ENCODE results near the gene SGSM2. TPM values are rescaled to one million over a fixed set of nuclear protein-coding genes. Genes with fewer than 3 reads are reported as not detected.

Gene SGSM2
- total RNA-seq, 1 donor: 37.3 TPM

- no peak for DNase-seq (ENCODE audit: insufficient read length, low spot score, missing footprints)
- Histone ChIP-seq H3K79me2 (ENCODE audit: insufficient read depth, low read length) (no peaks in the 10 kb centered on the region), H3K27ac (ENCODE audit: low read depth, low read length) (no peak overlapping the region), H3K4me1 (ENCODE audit: insufficient read depth, low read length) (no peaks in the 10 kb centered on the region), H3K9me3 (ENCODE audit: low read depth, low read length) (no peaks in the 10 kb centered on the region), H3K4me2 (ENCODE audit: insufficient read depth, low read length) (no peak overlapping the region), H3K27me3 (ENCODE audit: insufficient read depth, low read length) (no peaks in the 10 kb centered on the region), H3K4me3 (ENCODE audit: insufficient read depth, low read length) (no peak overlapping the region), H3K36me3 (ENCODE audit: insufficient read depth, low read length) (peaks cover 25% of the 10 kb centered on the region), H4K20me1 (ENCODE audit: insufficient read depth, low read length) (no peaks in the 10 kb centered on the region), H2AFZ (ENCODE audit: low read length) (no peak overlapping the region)
- TF ChIP-seq CTCF (IDR thresholded peaks at IDR 0.05; ENCODE audit: extremely low read depth, low read depth, low read length): no peak
Observed at GRCh38 chr17:2319051-2319450, 18.2 kb upstream of the SGSM2 start.

DNA sequence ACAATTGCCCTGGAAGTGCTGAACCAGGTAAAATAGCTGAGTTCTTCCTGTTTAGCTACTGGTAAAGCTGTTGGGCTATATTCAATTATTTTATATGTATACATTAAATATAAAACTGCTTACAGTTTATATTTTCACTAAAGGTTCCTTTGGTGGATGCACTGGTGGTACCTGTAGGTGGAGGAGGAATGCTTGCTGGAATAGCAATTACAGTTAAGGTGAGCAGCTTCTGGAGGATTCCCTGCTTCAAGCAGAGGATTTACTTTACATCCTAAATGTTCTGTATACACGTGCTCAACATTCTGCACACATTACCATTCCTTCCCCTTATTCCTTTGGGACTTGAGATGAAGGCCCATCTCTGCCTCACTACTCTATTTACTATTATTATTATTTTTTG is 15.9 kb upstream of the SGSM2 start:
- Histone ChIP-seq H4K20me1 (ENCODE audit: insufficient read depth, low read length) (no peaks in the 10 kb centered on the region), H3K27me3 (ENCODE audit: insufficient read depth, low read length) (no peaks in the 10 kb centered on the region), H3K27ac (ENCODE audit: low read depth, low read length) (no peak overlapping the region), H3K9me3 (ENCODE audit: low read depth, low read length) (no peaks in the 10 kb centered on the region), H3K36me3 (ENCODE audit: insufficient read depth, low read length) (peaks cover 45% of the 10 kb centered on the region), H3K4me1 (ENCODE audit: insufficient read depth, low read length) (no peaks in the 10 kb centered on the region), H3K4me2 (ENCODE audit: insufficient read depth, low read length) (no peak overlapping the region), H3K4me3 (ENCODE audit: insufficient read depth, low read length) (no peak overlapping the region), H2AFZ (ENCODE audit: low read length) (no peak overlapping the region), H3K79me2 (ENCODE audit: insufficient read depth, low read length) (no peaks in the 10 kb centered on the region)
- DNase-seq (ENCODE audit: insufficient read length, low spot score, missing footprints): no peak
- no peak for TF ChIP-seq CTCF (IDR thresholded peaks at IDR 0.05; ENCODE audit: extremely low read depth, low read depth, low read length)

DNA sequence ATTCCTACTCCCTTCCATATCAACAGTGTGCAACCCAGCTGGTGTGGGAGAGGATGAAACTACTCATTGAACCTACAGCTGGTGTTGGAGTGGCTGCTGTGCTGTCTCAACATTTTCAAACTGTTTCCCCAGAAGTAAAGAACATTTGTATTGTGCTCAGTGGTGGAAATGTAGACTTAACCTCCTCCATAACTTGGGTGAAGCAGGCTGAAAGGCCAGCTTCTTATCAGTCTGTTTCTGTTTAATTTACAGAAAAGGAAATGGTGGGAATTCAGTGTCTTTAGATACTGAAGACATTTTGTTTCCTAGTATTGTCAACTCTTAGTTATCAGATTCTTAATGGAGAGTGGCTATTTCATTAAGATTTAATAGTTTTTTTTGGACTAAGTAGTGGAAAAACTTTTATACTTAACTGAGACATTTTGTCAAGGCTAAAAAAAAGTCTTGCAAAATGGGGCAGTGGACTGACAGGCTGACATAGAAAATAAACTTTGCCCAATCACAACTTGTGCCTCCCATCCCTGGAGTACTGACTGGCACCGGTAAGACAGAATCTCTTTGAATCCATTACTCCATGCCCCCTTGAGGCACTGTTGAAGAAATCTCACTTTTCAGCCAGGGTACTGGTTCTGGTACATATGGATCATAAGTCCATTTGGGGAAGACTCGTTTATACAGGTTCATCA is 13.5 kb upstream of the SGSM2 start:
- Histone ChIP-seq H3K4me2 (ENCODE audit: insufficient read depth, low read length) (no peak overlapping the region), H4K20me1 (ENCODE audit: insufficient read depth, low read length) (no peaks in the 10 kb centered on the region), H3K79me2 (ENCODE audit: insufficient read depth, low read length) (peaks cover 2% of the 10 kb centered on the region), H3K9me3 (ENCODE audit: low read depth, low read length) (no peaks in the 10 kb centered on the region), H3K36me3 (ENCODE audit: insufficient read depth, low read length) (peaks cover 55% of the 10 kb centered on the region), H3K4me1 (ENCODE audit: insufficient read depth, low read length) (no peaks in the 10 kb centered on the region), H2AFZ (ENCODE audit: low read length) (no peak overlapping the region), H3K27me3 (ENCODE audit: insufficient read depth, low read length) (no peaks in the 10 kb centered on the region), H3K27ac (ENCODE audit: low read depth, low read length) (no peak overlapping the region), H3K4me3 (ENCODE audit: insufficient read depth, low read length) (no peak overlapping the region)
- no peak for DNase-seq (ENCODE audit: insufficient read length, low spot score, missing footprints)
- no peak for TF ChIP-seq CTCF (IDR thresholded peaks at IDR 0.05; ENCODE audit: extremely low read depth, low read depth, low read length)

DNA sequence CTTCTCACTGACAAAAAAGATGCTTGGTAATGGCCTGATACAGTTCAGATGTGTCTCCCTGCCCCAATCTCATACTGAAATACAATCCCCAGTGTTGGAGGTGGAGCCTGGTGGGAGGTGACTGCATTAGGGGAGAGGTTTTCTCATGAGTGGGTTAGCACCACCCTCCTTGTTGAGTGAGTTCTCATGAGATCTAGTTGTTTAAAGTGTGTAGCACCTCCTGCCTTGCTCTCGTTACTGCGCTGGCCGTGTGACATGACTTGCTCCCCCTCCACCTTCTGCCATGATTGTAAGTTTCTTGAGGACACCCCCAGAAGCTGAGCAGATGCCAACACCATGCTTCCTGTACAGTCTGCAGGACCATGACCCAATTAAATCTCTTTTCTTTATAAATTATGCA is 6.0 kb upstream of the SGSM2 start:
- H2AFZ ChIP-seq (ENCODE audit: low read length): no peak overlapping the region
- no peak for DNase-seq (ENCODE audit: insufficient read length, low spot score, missing footprints)
- H3K9me3 ChIP-seq (ENCODE audit: low read depth, low read length): no peaks in the 10 kb centered on the region
- no peak overlapping the region for H3K4me2 ChIP-seq (ENCODE audit: insufficient read depth, low read length)
- TF ChIP-seq CTCF (IDR thresholded peaks at IDR 0.05; ENCODE audit: extremely low read depth, low read depth, low read length): no peak
- no peak overlapping the region for H3K27ac ChIP-seq (ENCODE audit: low read depth, low read length)
- no peak overlapping the region for H3K4me3 ChIP-seq (ENCODE audit: insufficient read depth, low read length)
- H4K20me1 ChIP-seq (ENCODE audit: insufficient read depth, low read length): peaks cover 3% of the 10 kb centered on the region
- H3K79me2 ChIP-seq (ENCODE audit: insufficient read depth, low read length): peaks cover 52% of the 10 kb centered on the region
- peaks cover 10% of the 10 kb centered on the region for H3K4me1 ChIP-seq (ENCODE audit: insufficient read depth, low read length)
- no peaks in the 10 kb centered on the region for H3K27me3 ChIP-seq (ENCODE audit: insufficient read depth, low read length)
- peaks cover 74% of the 10 kb centered on the region for H3K36me3 ChIP-seq (ENCODE audit: insufficient read depth, low read length)
